Hypothalamus (tissue), 51 donors: ENCODE data around the gene POLR1H.

Experiments used
- DNase-seq, 51 donors: peaks; one replicate each; lab custom pipeline; 2025; lab: John Stamatoyannopoulos, UW

The POLR1H gene

GRCh38 chr6:30091577-30092381, 30.7 kb downstream of the POLR1H start:
- no peak for DNase-seq

GRCh38 chr6:30092852-30093543, 31.9 kb downstream of the POLR1H start:
- no peak for DNase-seq

- no peak for DNase-seq
Observed at GRCh38 chr6:30093951-30094661, 33.0 kb downstream of the POLR1H start.

- no peak for DNase-seq
Observed at GRCh38 chr6:30096829-30097228, 35.8 kb downstream of the POLR1H start.

- no peak for DNase-seq
Observed at GRCh38 chr6:30097902-30098768, 37.1 kb downstream of the POLR1H start.

- no peak for DNase-seq
Observed at GRCh38 chr6:30100154-30100553, 39.1 kb downstream of the POLR1H start.

- no peak for DNase-seq
Observed at GRCh38 chr6:30100585-30101443, 39.7 kb downstream of the POLR1H start.

GRCh38 chr6:30101444-30102413, 40.7 kb downstream of the POLR1H start:
- peak in 49 of 51 donors; percentile 4 to 90 (median 68) for DNase-seq

- peak in 1 of 51 donors; percentile 42 for DNase-seq
Observed at GRCh38 chr6:30102414-30102969, 41.4 kb downstream of the POLR1H start.

- peak in 49 of 51 donors; percentile 8 to 87 (median 51) for DNase-seq
Observed at GRCh38 chr6:30102970-30103871, 42.2 kb downstream of the POLR1H start.

- no peak for DNase-seq
Observed at GRCh38 chr6:30103872-30104179, 42.8 kb downstream of the POLR1H start.

- DNase-seq = no peak
Observed at GRCh38 chr6:30104661-30105060, 43.6 kb downstream of the POLR1H start.

GRCh38 chr6:30111266-30111856, 50.3 kb downstream of the POLR1H start:
- DNase-seq = no peak

GRCh38 chr6:30112402-30112994, 51.4 kb downstream of the POLR1H start:
- no peak for DNase-seq

GRCh38 chr6:30113003-30113759, 52.1 kb downstream of the POLR1H start, which contains the start of gene TRIM31:
TRIM31 (minus strand) TSS chr6:30113090; CDS start chr6:30112805, 285 bp downstream.
- DNase-seq = no peak
